CD4-positive, CD25-positive, alpha-beta regulatory T cell (primary cell): ENCODE results near the gene TMEM181. TPM values are rescaled to one million over a fixed set of nuclear protein-coding genes. Genes with fewer than 3 reads are reported as not detected.
"Not testable (repeated sequence)": the region's sequence is repeated elsewhere in the genome, so short reads cannot be mapped to it uniquely, and the experiment has no call there.

Experiments
- ATAC-seq, 2 donors: fragments of 150-1000 bp; cut with Tn5 transposase; one replicate each; pipeline ENCODE4 v1.10.0; 2021; ENCODE audit warnings: low read depth in 2 of 2, moderate number of reproducible peaks in 2 of 2, moderate library complexity in 1 of 2
- DNase-seq, 3 donors: peaks; one replicate each; pipeline versions ENCODE4 v3.0.0 to v3.0.0-alpha.2; 2012 to 2022; ENCODE audit warnings: mixed read lengths in 1 of 3
- H3K27ac ChIP-seq: one replicate; pipeline ENCODE4 v1.7.0; 2013; ENCODE audit warnings: mild to moderate bottlenecking, low read length; ENCODE audit not compliant: insufficient read depth, poor library complexity, severe bottlenecking
- H3K27me3 ChIP-seq: one replicate; pipeline ENCODE4 v1.7.0; 2013; ENCODE audit warnings: low read length; ENCODE audit not compliant: control insufficient read depth, insufficient read depth
- H3K36me3 ChIP-seq: one replicate; pipeline ENCODE4 v1.7.0; 2013; ENCODE audit warnings: mild to moderate bottlenecking, low read length, moderate library complexity; ENCODE audit not compliant: control insufficient read depth, insufficient read depth
- H3K4me1 ChIP-seq: 2 replicates; pipeline ENCODE4 v1.7.0; 2013; ENCODE audit warnings: mild to moderate bottlenecking, low read length; ENCODE audit not compliant: insufficient read depth, control insufficient read depth, poor library complexity, severe bottlenecking
- H3K4me3 ChIP-seq: one replicate; pipeline ENCODE4 v1.7.0; 2013; ENCODE audit warnings: low read depth, mild to moderate bottlenecking, low read length, moderate library complexity
- H3K9me3 ChIP-seq, 2 experiments: 1 replicate in 1 of 2; 2 replicates in 1 of 2; pipeline ENCODE4 v1.7.0; 2013; ENCODE audit warnings: low read length in 2 of 2, mild to moderate bottlenecking in 1 of 2, moderate library complexity in 1 of 2; ENCODE audit not compliant: control insufficient read depth in 2 of 2
- H3K27ac Mint-ChIP-seq, 3 donors: one replicate each; pipeline ENCODE4 v1.8.0; 2020 to 2022; ENCODE audit warnings: mild to moderate bottlenecking in 3 of 3, mixed read lengths in 3 of 3, moderate library complexity in 2 of 3
- H3K27me3 Mint-ChIP-seq: one replicate; pipeline ENCODE4 v1.8.0; 2022; ENCODE audit warnings: mild to moderate bottlenecking, mixed read lengths
- H3K36me3 Mint-ChIP-seq: one replicate; pipeline ENCODE4 v1.8.0; 2020; ENCODE audit warnings: mixed read lengths
- H3K4me1 Mint-ChIP-seq, 4 donors: one replicate each; pipeline ENCODE4 v1.8.0; 2020 to 2022; ENCODE audit warnings: mixed read lengths in 4 of 4, mild to moderate bottlenecking in 1 of 4
- H3K4me3 Mint-ChIP-seq, 4 donors: one replicate each; pipeline ENCODE4 v1.8.0; 2020 to 2022; ENCODE audit warnings: mild to moderate bottlenecking in 4 of 4, mixed read lengths in 4 of 4, moderate library complexity in 3 of 4
- H3K9me3 Mint-ChIP-seq, 7 donors: one replicate each; pipeline ENCODE4 v1.8.0; 2020 to 2022; ENCODE audit warnings: mixed read lengths in 7 of 7, mild to moderate bottlenecking in 3 of 7, moderate library complexity in 2 of 7
- polyA plus RNA-seq, 4 donors: library from polyadenylated mRNA; unstranded; fragments of 300-500 nt; fragmentation: Illumina TruSeq; gene quantifications; one replicate each; pipeline ENCODE4 v1.2.3, GENCODE V29; 2021
- total RNA-seq: library from RNA; stranded (reverse); gene quantifications from one replicate; pipeline ENCODE4 v1.2.3, GENCODE V29; 2022

The TMEM181 gene
- total and polyA plus RNA-seq, 5 donors from 2014 or later, result 4.9 to 21.2 (median 5.6) TPM

DNA sequence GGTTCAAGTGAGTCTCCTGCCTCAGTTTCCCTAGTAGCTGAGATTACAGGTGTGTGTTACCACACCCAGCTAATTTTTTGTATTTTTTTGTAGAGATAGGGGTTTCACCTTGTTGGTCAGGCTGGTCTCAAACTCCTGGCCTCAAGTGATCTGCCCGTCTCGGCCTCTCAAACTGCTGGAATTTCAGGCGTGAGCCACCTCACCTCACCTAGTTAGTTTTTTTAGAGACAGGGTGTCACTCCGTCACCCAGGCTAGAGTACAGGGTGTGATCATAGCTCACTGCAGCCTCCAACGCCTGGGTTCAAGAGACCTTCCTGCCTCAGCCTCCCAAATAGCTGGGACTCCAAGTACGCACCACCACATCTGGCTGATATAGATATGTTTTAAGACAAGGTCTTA is 112.8 kb downstream of the TMEM181 start:
- Mint-ChIP-seq H3K9me3 (no peaks in the 10 kb centered on the region), H3K27me3 (no peaks in the 10 kb centered on the region), H3K27ac (no peak overlapping the region), H3K36me3 (peaks cover 29% of the 10 kb centered on the region), H3K4me1 (peaks cover 0 to 13% (median 3%) of the 10 kb centered on the region in 4 donors), H3K4me3 (no peak overlapping the region)
- no peaks in the 10 kb centered on the region for H3K4me1 ChIP-seq
- ATAC-seq (no peak), DNase-seq (no peak)
- H3K9me3 ChIP-seq, result no peaks in the 10 kb centered on the region
- no peak overlapping the region for H3K4me3 ChIP-seq
- no peaks in the 10 kb centered on the region for H3K27me3 ChIP-seq
- no peak overlapping the region for H3K27ac ChIP-seq
- H3K36me3 ChIP-seq, result peaks cover 25% of the 10 kb centered on the region

DNA sequence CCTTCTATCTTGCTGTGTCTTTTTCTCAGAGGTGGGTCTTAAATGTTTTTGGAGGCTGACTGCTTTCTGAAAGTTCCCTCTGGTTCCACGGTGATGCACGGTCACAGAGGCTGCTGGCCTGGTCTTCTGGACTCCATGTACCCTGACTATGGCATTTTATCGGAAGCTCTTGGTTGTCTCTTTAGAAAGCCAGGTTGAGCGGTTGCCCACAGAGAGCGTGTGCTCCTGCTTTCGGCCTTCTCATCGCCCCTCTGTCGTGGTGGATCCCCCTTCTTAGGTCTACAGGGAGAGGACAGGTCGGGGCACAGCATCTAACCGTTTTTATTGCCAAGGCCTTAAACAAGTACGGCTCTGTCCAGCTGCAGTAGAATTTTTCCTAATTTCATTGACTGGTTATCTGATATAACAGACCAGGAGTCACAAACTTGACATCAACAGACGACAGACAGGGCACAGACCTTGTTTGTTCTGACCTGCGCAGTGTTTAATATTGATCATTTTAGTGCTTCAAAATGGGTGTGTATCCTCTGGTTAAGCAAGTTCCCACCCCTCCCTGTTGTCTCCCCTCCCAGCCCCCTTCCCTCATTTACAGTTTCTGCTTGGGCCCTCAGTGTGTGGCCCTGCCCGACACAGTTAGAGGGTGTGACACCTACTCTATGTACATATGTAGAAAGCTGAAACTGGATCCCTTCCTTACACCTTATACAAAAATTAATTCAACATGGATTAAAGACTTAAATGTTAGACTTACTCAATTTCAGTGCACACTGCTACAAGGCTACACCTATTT is 114.6 kb downstream of the TMEM181 start:
- Histone ChIP-seq H3K4me3 (no peak overlapping the region), H3K4me1 (no peaks in the 10 kb centered on the region), H3K27ac (no peak overlapping the region), H3K36me3 (peaks cover 11% of the 10 kb centered on the region), H3K27me3 (no peaks in the 10 kb centered on the region), H3K9me3 (no peaks in the 10 kb centered on the region)
- H3K4me1 Mint-ChIP-seq, result peaks cover 0 to 13% (median 5%) of the 10 kb centered on the region in 4 donors
- peaks cover 22% of the 10 kb centered on the region for H3K36me3 Mint-ChIP-seq
- H3K4me3 Mint-ChIP-seq, result peak overlapping the region in 1 of 4 donors; percentile 38
- no peak for DNase-seq
- no peak overlapping the region for H3K27ac Mint-ChIP-seq
- no peaks in the 10 kb centered on the region for H3K27me3 Mint-ChIP-seq
- ATAC-seq, result no peak
- H3K9me3 Mint-ChIP-seq, result no peaks in the 10 kb centered on the region

DNA sequence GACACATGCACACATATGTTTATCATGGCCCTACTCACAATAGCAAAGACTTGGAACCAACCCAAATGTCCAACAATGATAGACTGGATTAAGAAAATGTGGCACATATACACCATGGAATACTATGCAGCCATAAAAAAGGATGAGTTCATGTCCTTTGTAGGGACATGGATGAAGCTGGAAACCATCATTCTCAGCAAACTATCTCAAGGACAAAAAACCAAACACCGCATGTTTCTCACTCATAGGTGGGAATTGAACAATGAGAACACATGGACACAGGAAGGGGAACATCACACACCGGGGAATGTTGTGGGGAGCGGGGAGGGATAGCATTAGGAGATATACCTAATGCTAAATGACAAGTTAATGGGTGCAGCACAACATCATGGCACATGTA is 117.2 kb downstream of the TMEM181 start:
- Mint-ChIP-seq H3K27ac (peak overlapping the region in 1 of 3 donors; percentile 66), H3K4me1 (peaks cover 3 to 17% (median 5%) of the 10 kb centered on the region in 4 donors), H3K36me3 (peaks cover 31% of the 10 kb centered on the region)
- not testable (repeated sequence) for H3K27me3 ChIP-seq, ATAC-seq, H3K9me3 ChIP-seq, H3K27ac ChIP-seq, H3K4me3 Mint-ChIP-seq, H3K4me1 ChIP-seq, H3K4me3 ChIP-seq, DNase-seq, H3K27me3 Mint-ChIP-seq, H3K9me3 Mint-ChIP-seq
- peaks cover 14% of the 10 kb centered on the region for H3K36me3 ChIP-seq

DNA sequence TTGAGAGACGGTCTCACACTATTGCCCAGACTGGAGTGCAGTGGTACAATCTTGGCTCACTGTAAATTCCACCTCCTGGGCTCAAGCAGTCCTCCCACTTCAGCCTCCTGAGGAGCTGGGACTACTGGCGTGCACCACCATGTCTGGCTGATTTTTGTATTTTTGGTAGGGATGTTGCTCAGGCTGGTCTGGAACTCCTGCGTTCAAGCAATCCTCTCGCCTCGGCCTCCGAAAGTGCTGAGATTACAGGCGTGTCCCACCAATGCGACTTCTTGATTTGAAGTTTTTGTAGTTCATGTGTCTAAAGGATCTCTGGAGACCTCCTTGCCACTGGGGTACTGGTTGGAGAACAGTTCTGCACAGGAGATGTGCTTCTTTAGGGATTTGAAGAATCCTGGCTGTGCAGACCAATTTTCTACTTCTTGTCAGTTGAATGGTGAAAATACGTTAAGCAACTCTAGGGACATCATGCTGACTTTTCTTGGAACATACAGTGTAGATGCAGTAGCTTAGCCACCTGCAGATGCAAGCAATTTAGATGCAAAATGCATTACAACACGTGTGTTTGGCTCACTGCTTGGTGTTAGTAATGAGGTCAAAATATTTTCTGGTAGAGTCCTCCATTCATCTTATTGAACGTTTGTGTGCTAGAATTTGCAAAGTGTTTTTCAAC is 118.2 kb downstream of the TMEM181 start:
- no peak for DNase-seq
- Histone ChIP-seq H3K27ac (no peak overlapping the region), H3K4me1 (no peaks in the 10 kb centered on the region), H3K9me3 (no peaks in the 10 kb centered on the region), H3K4me3 (no peak overlapping the region), H3K27me3 (no peaks in the 10 kb centered on the region), H3K36me3 (peaks cover 16% of the 10 kb centered on the region)
- H3K4me1 Mint-ChIP-seq, result peaks cover 3 to 17% (median 5%) of the 10 kb centered on the region in 4 donors
- no peaks in the 10 kb centered on the region for H3K9me3 Mint-ChIP-seq
- no peak for ATAC-seq
- H3K36me3 Mint-ChIP-seq, result peaks cover 37% of the 10 kb centered on the region
- H3K27ac Mint-ChIP-seq, result peak overlapping the region in 2 of 3 donors; percentile 2 to 41
- H3K27me3 Mint-ChIP-seq, result no peaks in the 10 kb centered on the region
- peak overlapping the region in 1 of 4 donors; percentile 43 for H3K4me3 Mint-ChIP-seq

DNA sequence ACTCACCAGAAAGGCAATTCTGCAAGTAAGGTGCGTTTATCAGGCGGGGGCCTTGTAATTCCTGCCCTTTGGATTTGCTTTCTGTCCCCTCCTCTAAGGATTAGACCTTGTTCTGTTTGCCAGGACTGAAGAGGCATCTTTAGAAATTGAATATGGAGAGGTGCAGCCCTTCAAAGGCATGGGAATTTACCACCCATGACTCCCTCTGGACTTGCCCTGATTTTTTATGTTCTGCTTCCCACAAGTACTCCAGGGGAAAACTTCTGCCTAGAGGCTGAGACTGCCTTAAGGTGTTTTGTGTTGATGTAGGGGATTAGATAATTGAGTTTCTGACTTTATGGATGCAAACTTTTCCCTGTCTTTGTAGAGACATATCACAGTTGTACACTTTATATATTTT is 120.1 kb downstream of the TMEM181 start:
- H3K36me3 Mint-ChIP-seq, result peaks cover 42% of the 10 kb centered on the region
- no peaks in the 10 kb centered on the region for H3K9me3 ChIP-seq
- no peaks in the 10 kb centered on the region for H3K27me3 Mint-ChIP-seq
- H3K27ac Mint-ChIP-seq, result peak overlapping the region in 2 of 3 donors; percentile 2 to 3
- no peak overlapping the region for H3K4me3 Mint-ChIP-seq
- ATAC-seq, result no peak
- no peak overlapping the region for H3K4me3 ChIP-seq
- no peak overlapping the region for H3K27ac ChIP-seq
- H3K9me3 Mint-ChIP-seq, result no peaks in the 10 kb centered on the region
- no peak for DNase-seq
- H3K36me3 ChIP-seq, result peaks cover 26% of the 10 kb centered on the region
- H3K27me3 ChIP-seq, result no peaks in the 10 kb centered on the region
- no peaks in the 10 kb centered on the region for H3K4me1 ChIP-seq
- H3K4me1 Mint-ChIP-seq, result peaks cover 7 to 17% (median 12%) of the 10 kb centered on the region in 4 donors

DNA sequence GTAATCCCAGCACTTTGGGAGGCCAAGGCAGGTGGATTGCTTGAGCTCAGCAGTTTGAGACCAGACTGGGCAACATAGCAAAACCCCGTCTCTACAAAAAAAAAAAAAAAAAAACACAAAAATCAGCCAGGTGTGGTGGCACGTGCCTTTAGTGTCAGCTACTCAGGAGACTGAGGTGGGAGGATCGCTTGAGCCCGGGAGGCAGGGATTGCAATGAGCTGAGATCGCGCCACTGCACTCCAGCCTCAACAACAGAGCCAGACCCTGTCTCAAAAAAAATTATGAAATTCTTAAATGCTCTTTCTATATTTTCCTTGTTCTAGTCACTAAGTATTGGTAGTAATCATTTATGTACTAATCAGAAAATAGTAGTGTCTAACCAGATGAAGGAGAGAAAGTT is 120.6 kb downstream of the TMEM181 start:
- no peak overlapping the region for H3K27ac ChIP-seq
- H3K4me3 ChIP-seq, result no peak overlapping the region
- Mint-ChIP-seq H3K27ac (peak overlapping the region in 1 of 3 donors; percentile 3), H3K27me3 (no peaks in the 10 kb centered on the region), H3K4me3 (no peak overlapping the region), H3K9me3 (no peaks in the 10 kb centered on the region), H3K36me3 (peaks cover 38% of the 10 kb centered on the region), H3K4me1 (peaks cover 7 to 19% (median 10%) of the 10 kb centered on the region in 4 donors)
- no peak for DNase-seq
- no peaks in the 10 kb centered on the region for H3K27me3 ChIP-seq
- no peak for ATAC-seq
- H3K4me1 ChIP-seq, result no peaks in the 10 kb centered on the region
- H3K9me3 ChIP-seq, result no peaks in the 10 kb centered on the region
- peaks cover 26% of the 10 kb centered on the region for H3K36me3 ChIP-seq

DNA sequence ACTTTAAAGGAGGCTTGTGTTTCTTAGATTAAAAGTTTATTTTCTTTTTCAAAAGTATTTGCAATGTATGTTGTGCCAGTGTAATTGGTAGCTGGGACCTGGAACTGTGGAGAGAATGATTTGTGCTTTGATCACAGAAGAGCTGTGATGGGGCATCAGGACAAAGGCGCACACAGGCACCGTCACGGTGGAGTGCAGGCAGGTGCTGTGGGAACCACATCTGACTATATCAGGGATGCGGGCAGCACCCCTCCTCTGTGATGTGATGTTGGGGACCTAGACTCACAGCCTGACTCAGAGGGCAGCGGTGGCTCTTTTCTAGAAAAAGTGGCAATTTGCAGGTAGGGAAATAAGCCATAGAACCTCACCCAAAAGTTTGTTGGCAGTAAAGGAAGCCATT is 124.4 kb downstream of the TMEM181 start:
- H3K4me3 ChIP-seq, result no peak overlapping the region
- peaks cover 24% of the 10 kb centered on the region for H3K4me1 ChIP-seq
- H3K36me3 ChIP-seq, result peaks cover 30% of the 10 kb centered on the region
- no peaks in the 10 kb centered on the region for H3K27me3 Mint-ChIP-seq
- no peaks in the 10 kb centered on the region for H3K9me3 ChIP-seq
- no peaks in the 10 kb centered on the region for H3K27me3 ChIP-seq
- peaks cover 25 to 41% (median 39%) of the 10 kb centered on the region in 4 donors for H3K4me1 Mint-ChIP-seq
- ATAC-seq, result no peak
- H3K4me3 Mint-ChIP-seq, result no peak overlapping the region
- no peak overlapping the region for H3K27ac ChIP-seq
- peak overlapping the region in 2 of 3 donors; percentile 27 to 95 for H3K27ac Mint-ChIP-seq
- H3K36me3 Mint-ChIP-seq, result peaks cover 45% of the 10 kb centered on the region
- DNase-seq, result no peak
- H3K9me3 Mint-ChIP-seq, result no peaks in the 10 kb centered on the region
